ENCODE results near the gene FUT6.

DNA sequence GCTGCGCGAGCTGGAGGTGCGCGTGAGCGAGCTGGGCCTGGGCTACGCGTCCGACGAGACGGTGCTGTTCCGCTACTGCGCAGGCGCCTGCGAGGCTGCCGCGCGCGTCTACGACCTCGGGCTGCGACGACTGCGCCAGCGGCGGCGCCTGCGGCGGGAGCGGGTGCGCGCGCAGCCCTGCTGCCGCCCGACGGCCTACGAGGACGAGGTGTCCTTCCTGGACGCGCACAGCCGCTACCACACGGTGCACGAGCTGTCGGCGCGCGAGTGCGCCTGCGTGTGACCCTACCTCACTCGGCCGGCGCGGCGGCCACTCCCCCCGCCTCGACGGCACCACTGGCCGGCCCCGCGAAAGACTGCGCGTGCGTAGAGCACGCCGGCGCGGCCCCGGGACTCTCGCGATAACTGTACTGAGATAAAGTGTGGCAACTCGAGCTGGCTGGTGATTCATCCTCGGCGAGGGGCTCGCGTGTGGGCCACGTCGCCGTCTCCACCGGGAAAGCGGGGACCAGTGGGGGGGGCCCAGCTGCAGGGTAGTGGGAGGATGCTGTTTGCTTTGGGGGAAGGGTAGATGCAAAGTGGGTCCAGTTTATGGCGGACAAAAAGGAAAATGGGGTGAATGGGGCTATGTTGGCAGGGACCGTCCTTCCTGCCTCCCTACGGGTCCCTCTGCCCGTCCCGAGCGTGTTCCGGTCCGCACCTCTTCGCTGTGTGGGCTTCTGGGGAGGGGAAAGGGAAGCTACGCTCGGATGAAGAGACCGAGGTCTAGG lies 11.4 kb downstream of the FUT6 start:
- TF ChIP-seq, protein P1, sequence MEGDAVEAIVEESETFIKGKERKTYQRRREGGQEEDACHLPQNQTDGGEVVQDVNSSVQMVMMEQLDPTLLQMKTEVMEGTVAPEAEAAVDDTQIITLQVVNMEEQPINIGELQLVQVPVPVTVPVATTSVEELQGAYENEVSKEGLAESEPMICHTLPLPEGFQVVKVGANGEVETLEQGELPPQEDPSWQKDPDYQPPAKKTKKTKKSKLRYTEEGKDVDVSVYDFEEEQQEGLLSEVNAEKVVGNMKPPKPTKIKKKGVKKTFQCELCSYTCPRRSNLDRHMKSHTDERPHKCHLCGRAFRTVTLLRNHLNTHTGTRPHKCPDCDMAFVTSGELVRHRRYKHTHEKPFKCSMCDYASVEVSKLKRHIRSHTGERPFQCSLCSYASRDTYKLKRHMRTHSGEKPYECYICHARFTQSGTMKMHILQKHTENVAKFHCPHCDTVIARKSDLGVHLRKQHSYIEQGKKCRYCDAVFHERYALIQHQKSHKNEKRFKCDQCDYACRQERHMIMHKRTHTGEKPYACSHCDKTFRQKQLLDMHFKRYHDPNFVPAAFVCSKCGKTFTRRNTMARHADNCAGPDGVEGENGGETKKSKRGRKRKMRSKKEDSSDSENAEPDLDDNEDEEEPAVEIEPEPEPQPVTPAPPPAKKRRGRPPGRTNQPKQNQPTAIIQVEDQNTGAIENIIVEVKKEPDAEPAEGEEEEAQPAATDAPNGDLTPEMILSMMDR (conservative IDR thresholded peaks at IDR 0.05; ENCODE audit: low read depth, low read length) = no peak
- TF ChIP-seq EZH2 (IDR thresholded peaks at IDR 0.05; ENCODE audit: borderline replicate concordance, low read depth, low read length, poor library complexity, severe bottlenecking) = no peak

Data from A673 (cell line).